ENCODE results near the gene BCL11A.

The BCL11A gene

DNA sequence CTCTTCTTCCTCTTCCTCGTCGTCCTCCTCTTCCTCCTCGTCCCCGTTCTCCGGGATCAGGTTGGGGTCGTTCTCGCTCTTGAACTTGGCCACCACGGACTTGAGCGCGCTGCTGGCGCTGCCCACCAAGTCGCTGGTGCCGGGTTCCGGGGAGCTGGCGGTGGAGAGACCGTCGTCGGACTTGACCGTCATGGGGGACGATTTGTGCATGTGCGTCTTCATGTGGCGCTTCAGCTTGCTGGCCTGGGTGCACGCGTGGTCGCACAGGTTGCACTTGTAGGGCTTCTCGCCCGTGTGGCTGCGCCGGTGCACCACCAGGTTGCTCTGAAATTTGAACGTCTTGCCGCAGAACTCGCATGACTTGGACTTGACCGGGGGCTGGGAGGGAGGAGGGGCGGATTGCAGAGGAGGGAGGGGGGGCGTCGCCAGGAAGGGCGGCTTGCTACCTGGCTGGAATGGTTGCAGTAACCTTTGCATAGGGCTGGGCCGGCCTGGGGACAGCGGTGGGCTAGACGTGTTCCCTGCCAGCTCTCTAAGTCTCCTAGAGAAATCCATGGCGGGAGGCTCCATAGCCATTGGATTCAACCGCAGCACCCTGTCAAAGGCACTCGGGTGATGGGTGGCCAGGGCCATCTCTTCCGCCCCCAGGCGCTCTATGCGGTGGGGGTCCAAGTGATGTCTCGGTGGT is 91.9 kb downstream of the BCL11A start:
- no peak for DNase-seq (ENCODE audit: low spot score)

DNA sequence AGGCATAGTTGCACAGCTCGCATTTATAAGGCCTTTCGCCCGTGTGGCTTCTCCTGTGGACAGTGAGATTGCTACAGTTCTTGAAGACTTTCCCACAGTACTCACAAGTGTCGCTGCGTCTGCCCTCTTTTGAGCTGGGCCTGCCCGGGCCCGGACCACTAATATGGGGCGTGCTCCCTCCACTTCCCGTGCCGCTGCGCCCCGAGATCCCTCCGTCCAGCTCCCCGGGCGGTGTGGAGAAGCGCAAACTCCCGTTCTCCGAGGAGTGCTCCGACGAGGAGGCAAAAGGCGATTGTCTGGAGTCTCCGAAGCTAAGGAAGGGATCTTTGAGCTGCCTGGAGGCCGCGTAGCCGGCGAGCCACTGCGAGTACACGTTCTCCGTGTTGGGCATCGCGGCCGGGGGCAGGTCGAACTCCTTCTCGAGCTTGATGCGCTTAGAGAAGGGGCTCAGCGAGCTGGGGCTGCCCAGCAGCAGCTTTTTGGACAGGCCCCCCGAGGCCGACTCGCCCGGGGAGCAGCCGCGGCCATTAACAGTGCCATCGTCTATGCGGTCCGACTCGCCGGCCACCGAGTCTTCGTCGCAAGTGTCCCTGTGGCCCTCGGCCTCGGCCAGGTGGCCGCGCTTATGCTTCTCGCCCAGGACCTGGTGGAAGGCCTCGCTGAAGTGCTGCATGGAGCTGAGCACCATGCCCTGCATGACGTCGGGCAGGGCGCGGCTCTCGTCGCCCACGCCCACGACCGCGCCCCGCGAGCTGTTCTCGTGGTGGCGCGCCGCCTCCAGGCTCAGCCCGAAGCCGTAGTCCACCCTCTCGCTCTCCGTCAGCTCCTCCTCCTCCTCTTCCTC is 92.7 kb downstream of the BCL11A start:
- no peak for DNase-seq (ENCODE audit: low spot score)

DNA sequence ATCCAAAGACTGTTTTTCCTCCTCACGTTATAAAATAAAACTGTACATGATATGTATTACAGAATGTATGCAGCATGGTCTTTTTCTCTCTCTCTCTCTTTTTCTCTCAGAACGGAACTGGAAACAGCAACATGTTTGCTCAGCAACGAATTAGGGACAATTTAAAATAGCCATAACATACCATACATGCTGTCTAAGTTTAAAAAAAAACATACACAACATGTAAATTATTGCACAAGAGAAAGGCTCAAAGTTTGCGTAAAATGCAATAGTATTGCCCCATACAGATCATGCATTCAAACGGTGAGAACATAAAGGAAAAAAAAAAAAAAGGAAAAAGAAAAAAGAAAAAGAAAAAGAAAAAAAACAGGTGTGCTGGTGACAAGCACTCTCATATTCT is 93.6 kb downstream of the BCL11A start:
- no peak for DNase-seq (ENCODE audit: low spot score)

DNA sequence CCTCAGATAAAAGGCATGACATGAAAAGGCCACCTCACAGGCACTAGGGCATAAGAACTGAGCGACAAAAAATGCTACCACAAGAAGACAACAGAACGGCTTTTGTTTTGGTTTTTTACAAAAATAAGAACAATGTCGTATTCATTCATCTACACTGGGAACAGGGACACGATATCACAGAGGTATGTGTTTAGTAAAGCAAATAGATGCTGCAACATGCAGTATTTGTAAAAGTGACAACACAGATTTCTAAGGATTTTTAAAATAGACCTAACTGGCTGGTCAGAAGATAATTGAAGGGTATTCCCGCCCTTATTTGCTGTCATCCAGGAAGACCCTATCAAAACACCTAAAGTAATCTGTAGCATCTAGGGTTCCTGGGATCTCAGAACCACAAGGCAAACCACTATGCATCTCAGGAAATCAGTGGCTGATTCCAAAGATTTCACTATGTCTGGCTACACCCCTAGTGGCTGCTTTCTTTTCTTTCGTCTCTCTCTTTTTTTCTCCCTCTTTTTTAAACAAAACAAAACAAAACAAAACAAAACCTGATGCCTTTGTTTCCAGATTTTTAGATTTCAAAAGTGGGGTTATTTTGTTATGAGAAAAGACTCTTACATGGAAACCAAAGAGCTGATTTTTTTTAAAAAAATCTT is 97.2 kb downstream of the BCL11A start:
- DNase-seq (ENCODE audit: low spot score), result no peak

DNA sequence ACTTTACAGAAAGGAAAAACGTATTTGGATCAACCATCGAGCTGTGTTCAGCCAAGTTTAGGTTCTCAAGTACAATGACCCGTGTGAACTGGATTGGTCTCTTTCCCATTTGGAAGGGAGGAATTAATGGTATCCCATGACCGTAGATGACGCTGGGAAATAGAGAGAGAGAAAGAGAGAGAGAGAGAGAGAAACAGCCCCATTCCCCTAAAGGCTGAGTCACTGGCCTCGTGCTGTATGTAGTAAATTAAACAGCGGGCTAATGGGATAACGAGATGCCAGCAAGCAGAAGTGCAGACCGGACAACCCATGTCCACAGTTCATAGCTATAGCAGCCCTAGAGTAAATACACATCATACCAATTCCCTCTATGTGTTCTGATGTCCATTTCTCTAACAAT is 99.6 kb downstream of the BCL11A start:
- no peak for DNase-seq (ENCODE audit: low spot score)

DNA sequence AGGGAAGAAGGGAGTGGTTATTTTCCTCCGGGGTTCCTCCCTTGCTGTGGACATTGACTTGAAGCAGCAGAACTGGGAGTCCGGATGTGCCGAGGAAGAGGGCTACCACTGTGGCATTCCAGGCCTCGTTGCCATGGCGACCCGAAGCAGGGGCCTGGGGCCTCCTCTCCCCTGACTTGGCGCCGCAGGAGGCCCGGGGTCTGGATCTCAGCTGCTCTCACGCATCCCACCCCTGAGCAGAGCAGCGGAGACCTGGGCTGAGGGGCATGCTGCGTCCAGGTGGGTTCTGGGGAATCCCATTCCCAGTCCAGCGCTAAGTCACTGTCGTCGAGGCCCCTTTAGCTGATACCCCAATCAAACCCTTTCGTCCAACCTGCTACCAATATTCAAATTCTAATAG is 100.2 kb downstream of the BCL11A start:
- DNase-seq (ENCODE audit: low spot score), result no peak

DNA sequence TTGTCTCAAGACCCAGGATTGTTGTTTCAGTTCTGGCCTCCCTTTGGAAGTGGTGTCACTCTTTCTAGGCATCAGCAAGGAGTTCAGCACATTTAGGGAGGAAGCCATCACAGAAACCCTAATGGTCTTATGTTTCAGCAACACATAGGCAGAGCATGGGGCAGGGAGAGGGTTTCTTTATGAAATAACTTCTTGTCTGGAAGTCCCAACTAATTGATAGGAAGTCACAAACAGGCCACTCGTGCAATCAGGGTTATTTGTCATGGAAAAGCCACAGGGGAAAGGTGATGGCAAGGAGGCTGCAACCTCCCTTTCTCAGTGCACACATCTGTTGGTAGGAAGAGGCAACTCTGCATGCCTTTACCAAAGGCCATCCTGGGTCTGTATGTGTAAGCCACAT is 103.0 kb downstream of the BCL11A start:
- DNase-seq (ENCODE audit: low spot score), result no peak

DNA sequence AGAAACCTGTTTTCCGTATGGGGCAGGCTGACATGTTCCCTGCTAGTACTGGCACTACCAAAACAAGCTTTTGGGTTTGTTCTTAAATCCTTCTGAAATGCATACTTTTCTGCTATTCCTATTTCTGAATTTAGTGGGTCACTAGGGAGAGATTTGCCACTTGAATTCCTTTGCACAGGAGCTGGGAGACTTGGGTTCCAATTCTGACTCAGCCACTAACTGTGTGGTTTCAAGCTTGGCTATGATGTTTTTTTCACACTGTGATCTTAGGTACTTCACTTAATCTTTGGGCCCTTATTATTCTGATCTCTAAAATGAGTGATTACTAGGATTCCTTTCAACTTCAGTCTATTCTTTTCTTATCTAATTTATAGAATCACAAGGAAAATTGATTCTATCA is 105.5 kb downstream of the BCL11A start:
- DNase-seq (ENCODE audit: low spot score), result no peak

DNA sequence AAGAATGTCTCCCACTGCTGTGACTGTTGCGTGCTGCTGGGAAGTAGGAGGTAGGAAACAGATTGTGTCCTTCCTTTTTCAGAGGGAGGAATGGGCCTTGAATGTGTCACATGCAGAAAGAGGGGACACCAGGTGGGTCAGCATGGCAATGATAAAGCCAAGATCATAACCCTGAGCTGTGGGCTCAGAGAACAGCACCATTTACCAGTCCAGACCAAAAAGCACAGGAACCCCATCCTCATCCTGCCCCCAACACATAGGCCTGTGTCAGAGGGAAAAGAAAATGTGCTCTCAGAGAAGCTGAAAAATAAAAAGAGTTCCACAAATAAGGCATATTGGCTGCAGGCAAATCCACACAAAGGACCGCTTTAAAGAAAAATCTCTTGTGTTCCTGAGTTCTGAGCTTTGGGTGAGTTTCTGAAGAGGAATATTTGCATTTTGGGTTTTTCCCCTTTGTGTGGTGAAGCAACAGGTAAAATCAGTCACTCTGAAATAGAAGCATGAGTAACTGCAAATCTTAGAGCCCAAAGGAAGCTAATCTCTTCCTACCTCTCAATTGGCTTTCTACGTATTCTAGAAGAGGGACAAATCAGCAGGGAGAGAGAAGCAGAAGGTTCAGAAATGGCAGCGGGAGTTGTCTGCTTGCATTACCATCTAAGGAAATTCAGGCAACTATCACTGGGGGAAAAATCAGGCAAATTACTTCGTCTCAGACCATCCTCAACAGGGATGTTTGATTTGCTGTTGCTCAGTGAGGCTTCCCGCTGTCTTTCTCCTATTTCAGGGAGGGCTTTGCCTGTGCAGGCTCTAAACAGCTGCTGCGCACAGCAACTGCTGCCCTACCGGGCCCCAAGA is 106.8 kb downstream of the BCL11A start:
- no peak for DNase-seq (ENCODE audit: low spot score)

DNA sequence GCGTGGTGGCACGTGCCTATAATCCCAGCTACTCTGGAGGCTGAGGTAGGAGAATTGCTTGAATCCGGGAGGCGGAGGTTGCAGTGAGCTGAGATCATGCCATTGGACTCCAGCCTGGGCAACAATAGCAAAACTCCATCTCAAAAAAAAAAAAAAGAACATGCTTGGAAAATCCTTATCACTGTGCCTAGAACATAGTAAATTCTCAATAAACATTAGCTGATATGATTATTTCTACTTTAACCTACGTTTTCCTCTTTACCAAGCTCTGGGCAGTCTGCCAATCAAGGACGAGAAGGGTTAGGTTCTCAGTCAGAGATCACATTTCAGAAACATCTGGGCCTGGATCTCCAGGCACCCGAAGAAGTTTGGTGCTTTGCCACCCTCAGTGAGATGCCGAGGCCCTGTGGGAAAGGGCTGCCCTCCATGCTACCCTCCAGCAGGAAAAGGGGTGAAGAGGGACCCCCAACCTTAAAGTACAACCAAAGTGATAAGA is 107.7 kb downstream of the BCL11A start:
- no peak for DNase-seq (ENCODE audit: low spot score)

DNA sequence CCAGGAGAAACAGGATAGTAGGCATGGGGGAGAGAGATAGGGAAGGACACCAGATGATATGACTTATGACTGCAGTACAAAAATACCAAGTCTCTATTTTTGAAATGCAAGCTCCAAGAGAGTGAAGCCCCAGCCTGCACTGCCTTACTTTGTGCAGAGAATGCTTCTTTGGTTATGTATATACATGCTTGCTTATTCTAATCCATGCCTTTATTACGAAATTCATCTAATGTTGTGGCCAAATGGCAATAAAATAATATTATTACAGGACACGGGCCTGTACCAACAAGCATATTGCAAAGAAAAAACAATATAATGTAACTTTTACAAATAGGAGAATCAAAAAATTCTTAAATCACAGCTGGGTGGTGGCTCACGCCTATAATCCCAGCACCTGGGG is 110.8 kb downstream of the BCL11A start:
- DNase-seq (ENCODE audit: low spot score), result no peak

DNA sequence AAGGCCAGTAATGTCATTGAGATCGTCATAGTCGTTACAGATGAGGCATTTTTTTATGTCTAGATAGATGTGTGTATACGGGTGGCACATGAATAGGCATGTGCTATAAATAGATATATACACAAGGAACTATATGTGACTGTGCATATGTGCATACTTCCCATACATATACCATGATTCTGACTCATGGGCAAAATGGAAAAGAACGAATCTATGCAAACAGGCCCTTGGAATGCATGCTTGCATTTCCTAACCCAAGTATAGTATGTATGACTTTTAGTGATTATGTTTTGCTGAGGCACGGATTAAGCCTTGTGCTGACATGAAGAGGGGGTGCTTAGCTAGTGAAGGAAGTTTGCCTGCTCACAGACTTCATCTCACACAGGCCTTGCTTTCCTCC is 111.7 kb downstream of the BCL11A start:
- DNase-seq (ENCODE audit: low spot score), result no peak

DNA sequence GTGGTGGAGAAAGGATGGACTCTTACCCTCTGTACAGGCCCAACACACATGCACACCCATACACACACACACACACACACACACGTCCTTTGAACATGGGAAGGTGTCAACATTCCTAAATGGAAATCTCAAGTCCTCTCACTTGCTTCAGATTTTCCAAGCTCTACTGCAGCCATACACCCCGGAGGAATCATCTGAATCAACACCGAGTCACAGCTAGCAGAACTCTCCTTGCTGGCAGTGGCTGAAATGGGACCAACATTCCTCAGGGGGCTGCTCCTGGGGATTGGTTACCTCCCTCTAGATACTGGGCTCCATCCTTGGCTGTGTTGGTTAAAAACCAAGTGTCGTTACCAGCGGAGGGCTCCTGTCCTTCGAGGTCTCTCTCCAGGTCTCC is 112.7 kb downstream of the BCL11A start:
- no peak for DNase-seq (ENCODE audit: low spot score)

DNA sequence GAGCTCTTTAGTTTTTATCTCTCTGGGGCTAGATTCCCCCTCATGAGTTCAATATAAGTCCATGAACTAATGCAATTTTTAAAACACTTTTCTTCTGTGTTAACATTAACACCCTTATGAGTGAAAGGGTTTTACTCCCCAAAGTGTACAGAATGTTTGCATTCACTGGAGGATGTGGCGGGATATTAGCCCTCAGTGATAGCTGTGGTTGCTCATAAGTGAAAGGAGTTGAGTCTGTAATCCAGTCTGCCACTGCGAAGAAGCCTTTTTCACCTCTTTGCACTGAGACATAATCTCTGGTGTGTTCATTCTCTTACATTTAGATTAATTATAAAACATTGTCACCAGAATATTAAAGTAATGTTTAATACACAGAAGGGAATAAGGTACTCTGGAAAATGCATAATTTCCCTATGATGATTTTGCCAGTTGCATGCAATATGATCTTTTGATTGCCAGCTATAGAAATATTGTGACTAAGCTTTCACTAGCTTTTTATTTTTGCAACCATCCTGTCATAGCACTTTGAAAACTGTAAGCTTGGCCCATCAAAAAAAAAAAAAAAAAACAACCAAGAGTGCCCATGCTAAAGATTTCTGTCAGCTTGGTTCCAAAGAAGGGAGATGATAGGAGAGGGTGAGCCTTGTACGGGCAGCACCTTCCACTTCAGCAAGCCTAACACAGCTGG is 113.2 kb downstream of the BCL11A start:
- DNase-seq (ENCODE audit: low spot score), result no peak

DNA sequence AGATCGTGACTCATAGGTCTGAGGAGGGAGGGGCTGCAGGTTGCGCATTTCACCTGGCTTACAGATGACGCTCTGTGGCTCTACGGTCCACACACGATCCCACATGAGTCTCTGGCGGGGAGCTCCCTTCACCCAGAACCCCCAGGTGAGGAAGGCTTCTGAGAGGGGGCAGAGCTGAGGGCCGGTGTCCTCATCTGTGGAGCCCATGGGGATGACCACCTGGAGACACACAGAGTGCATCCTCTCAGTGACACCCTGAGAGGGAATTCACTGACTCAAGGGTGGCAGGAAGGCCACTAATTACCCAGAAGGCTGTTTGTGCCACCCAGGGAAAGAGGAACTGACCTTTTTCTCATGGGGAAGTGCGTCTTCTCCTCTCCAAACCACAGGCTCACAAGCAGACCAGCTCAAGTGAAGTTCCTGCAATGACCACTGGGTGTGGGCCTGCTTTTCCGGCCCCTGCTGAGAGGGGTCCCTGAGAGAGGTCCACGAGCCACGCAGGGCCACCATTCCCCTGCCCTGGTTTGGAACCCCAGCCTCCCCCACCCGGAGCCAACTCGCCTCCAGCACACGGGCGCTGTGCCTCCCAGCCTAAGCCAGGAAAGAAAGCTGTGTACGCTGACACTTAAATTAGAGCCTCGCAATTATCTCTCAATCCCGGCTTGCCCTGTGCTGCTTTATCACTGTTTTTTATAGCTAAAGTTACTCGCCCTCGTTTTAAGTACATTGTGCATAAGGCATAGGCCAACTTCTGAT is 114.1 kb downstream of the BCL11A start:
- no peak for DNase-seq (ENCODE audit: low spot score)

DNA sequence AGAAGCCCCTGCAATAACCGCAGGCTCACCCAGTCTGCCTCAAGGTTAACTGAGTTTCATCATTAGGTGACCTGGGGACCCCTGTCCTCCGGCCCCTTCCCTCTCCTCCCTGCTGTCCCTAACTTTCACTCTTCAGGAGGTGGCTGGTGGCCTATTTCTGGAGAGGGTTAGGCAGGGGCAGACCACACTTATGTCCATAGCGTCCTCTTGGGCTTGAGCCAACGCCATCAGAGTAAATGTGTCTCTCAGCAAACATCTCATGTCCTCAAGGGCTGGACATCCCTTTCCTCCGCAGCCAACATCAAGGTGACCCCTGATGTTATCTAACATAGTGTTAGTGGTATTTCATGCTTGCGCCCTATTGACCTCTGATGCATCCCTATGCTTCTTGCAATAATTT is 114.8 kb downstream of the BCL11A start:
- no peak for DNase-seq (ENCODE audit: low spot score)

DNA sequence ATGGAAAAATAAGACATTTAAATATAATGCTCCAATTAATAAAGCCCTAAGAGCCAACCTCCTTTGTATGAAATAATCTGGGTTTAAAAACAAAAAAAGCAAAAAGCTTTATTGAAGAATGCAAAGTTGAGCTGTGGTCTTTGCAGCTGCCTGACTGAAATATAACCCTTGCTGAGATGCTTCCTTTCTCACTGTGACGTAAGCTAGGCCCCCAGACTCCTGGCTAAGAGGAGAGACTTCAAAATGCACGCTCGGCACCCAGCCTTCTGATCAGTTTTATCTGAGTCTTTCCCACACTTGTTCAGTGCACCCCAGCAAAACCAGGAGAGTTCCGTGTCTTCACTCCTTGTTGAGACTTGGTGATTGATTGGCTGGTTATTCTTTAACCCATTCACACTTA is 115.3 kb downstream of the BCL11A start:
- no peak for DNase-seq (ENCODE audit: low spot score)

DNA sequence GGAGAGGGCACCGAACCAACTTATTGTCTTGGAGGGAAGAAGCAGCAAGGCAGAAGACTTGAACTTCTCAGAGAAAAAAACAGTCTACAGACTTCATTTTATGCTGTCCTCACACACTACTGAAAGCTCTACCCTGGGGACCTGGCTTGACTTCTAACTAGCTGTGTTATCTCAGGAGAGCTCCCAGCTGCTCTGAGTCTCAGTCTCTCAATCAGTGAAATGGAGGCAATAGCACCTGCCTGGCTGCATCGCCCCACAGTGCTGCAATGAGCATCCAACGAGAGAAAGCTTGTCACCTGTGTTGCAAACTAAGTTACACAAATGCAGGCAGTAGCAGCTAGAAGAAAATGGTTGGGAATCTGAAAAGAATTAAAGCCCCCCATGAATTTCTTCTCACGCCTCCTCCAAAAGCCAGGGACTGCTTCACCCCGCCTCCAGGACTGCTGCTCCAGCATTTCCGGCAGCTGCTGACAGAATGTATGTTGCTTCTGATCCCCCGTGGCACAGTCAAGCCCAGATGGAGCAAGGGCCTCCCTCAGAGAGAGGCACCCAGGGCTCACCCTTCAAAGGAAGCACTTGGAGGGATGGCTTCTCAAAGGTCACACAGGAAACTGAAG is 116.3 kb downstream of the BCL11A start:
- DNase-seq (ENCODE audit: low spot score), result no peak

DNA sequence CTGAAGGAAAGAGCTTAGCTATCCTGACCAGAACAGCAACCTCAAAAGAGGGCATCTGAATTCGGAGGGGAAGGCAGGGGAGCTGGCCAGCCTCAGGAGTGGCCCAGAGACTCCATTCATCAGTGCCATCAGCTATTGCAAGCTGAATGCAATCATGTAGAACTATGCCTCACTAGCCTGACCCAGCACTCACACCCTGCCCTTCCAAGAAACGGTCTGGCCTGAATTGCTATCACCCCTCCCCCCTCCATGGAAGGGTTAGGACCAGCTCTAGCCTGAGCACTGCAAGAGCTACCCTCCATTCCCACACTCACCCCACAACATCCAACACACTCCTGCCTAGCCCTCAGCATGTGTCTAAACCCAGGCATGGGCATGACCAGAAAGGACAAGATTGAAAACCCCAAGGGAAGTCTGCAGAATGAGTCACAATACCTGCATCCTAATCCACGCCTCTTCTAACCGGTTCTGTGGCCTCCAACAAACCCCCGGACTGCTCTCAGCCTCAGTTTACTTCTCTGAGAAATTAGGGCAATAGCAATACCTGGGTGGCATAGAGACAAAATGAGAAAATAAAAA is 120.3 kb downstream of the BCL11A start:
- no peak for DNase-seq (ENCODE audit: low spot score)

DNA sequence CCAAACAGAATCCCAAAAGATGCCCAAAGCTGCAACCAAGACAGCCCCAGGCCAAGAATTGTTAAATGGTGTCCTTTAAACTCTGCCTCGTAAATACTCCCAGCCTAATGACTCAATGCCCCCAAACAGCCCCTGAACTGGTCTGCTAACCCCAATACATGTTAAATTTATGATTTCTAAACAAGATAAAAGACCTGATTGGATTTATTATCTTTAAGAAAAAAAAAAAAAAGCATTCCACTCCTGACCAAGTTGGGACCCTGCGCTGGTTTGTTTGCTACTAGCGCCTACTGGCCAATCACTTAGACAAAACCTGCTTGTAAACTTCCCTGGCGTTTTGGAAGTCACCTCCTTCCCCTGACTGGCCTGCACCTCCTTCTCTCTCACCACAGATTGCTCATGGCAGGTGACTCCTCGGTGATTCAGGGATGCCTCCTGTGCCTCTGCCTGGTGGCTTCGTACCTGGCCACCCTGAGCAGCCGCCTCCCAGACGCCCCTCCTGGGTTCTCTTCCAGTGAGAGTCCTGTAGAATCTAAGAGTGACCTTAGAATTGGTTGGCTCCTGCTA is 121.3 kb downstream of the BCL11A start:
- no peak for DNase-seq (ENCODE audit: low spot score)
